Astrocyte of the hippocampus (primary cell): ENCODE measurements around the gene RNF157.

ENCODE experiments used
- DNase-seq: peaks from one replicate; pipeline ENCODE4 v3.0.0; 2011; ENCODE audit warnings: low read depth, low spot score

Gene RNF157

GRCh38 chr17:76157759-76158158, 82.5 kb downstream of the RNF157 start:
- DNase-seq, result no peak

DNA sequence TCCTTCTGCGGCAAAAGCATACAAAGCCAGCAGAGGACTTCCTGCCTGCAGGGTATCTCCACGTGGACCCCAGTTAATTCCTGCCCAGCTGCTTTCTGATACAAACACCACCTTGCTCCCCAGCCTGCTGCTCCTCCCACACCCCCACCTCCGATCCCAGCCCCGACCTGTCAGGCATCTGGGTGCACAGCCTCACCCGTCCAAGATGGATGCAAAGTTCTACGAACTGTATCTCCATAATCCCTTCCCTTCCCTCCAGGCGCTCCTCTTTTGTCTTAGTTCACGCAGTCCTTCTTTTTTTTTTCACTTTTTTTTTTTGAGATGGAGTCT, 83.7 kb downstream of the RNF157 start:
- no peak for DNase-seq

GRCh38 chr17:76155988-76156661, 84.2 kb downstream of the RNF157 start:
- no peak for DNase-seq

- no peak for DNase-seq
Measured at GRCh38 chr17:76154936-76155845, 85.1 kb downstream of the RNF157 start.

DNA sequence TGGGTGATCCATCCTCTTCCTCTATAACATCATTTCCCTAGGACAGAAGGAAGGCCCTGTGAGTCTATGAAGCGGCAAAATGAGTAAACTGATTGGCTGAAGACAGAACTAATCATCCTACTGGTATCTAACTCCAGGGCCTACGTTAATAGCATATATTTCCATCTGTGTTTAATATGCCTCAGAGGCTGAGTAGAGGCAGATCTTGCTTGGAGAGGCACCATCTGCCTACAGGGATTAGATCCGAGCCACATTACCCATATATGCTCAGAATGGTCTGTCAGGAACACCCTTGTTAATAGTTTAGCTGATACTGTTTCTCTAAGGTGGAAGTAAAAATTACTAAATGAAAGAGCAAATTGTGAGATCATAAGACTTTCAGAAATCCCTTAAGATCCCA, 86.0 kb downstream of the RNF157 start:
- DNase-seq, result no peak

- DNase-seq, result peak; percentile 29
Measured at GRCh38 chr17:76153640-76154039, 86.7 kb downstream of the RNF157 start.

DNA sequence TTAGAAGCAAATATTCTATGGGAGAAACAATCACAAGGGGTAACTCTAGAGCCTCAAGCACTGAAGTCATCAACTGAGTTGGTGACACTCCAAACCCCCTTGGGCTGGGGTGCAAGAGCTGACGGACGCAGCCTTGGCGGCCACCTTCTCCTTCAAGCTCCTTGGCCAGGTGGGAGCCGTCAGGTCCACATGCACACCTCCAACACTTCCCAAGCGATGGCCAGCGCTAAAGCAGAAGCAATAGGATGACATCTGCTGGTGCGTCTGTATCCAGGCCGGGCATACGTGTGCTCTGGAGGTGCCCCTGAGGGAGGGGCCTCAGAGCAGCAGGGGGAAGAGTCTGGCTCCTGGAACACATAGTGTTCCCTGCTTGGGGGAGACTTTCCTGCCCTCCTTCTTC, 87.1 kb downstream of the RNF157 start:
- DNase-seq, result no peak

GRCh38 chr17:76152591-76152990, 87.7 kb downstream of the RNF157 start:
- DNase-seq, result no peak

- DNase-seq, result no peak
Measured at GRCh38 chr17:76151896-76152454, 88.3 kb downstream of the RNF157 start.

GRCh38 chr17:76150712-76151622, 89.3 kb downstream of the RNF157 start:
- DNase-seq, result no peak

DNA sequence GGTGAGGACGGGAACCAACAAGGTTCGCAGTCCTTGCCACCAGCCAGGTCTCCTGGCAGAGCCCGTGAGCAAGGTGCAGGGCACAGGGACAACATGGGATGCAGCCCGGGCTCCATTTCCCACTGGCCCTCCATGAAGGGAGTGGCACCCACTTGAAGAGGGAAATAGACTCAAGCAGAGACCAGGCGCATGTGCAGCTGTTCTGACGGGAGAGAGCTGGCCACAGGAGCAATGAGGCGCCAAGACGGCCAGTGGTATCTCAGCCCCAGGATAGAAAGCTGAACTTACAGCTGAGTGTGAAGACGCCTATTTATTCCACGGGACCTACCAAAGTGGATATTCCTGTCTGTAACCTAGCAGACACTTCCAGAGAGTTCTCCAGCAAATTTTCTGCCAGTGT, 91.1 kb downstream of the RNF157 start:
- no peak for DNase-seq

DNA sequence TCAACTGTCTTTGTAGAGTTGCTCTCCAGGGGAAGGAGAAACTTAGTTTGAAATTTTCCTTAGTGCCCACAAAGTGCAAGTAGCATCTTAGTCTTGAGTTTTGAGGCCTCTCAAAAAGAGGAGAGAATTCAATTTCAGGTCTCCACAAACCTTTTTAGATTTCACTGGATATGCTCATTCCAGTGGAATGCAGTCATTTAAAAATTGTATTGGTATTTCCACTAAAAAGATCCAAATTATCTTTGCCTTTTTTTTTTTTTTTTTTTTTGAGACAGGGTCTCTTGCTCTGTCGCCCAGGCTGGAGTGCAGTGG, 92.3 kb downstream of the RNF157 start:
- DNase-seq, result no peak

- peak; percentile 39 for DNase-seq
Measured at GRCh38 chr17:76147211-76148014, 92.9 kb downstream of the RNF157 start.

GRCh38 chr17:76146053-76146851, 94.0 kb downstream of the RNF157 start:
- no peak for DNase-seq

GRCh38 chr17:76145231-76146052, 94.9 kb downstream of the RNF157 start:
- no peak for DNase-seq

DNA sequence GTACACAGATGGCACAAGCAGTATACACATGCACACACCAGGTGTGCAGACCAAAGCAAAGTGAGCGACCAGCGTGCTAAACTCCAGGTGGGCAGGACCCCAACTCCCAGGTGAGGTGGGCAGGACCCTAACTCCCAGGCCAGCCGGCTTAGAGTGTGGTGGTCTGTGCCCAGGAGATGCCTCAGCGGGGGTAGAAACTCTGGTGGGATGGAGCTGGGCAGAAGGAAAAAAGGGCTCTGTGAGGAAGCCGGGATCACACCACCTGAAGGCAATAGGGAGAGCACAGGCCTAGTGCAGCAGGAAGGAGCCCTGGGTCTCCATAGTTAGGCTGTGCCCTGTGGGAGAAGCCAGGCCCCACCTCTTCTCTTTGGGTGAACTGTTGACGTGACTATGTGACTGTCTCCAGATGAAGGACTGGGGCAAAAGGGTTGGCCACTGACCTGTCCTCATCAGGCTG, 97.7 kb downstream of the RNF157 start:
- no peak for DNase-seq

DNA sequence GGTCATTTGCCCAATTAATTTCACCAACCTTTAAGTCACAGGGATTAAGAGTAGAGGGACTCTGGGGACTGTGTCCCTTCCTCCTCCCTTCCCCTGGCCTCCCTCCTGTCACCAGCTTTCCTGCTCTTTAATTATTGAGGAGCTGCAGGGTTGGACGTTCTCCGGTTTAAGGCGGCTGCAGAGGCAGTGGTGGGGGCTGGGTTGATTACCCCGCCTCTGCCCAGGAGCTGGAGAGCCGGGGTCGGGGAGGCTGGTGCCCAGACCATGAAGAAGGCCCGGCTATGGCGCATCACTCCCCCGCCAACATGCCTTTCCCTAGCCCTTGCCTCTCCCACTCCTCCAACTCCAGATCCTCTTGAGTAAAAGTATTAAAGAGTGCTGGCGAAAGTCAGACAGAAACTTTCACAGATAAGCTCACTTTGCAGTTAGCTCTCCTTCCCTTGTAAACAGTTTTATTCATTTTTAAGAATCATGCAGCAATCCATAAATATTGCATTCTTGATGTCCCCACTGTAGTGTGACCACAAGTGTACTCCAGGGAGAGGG, 98.2 kb downstream of the RNF157 start:
- DNase-seq, result no peak

- DNase-seq, result peak; percentile 94
Measured at GRCh38 chr17:76141212-76142038, 98.9 kb downstream of the RNF157 start, which contains the start of gene FOXJ1. Gene FOXJ1 (minus strand): TSS chr17:76141245. CDS start chr17:76140395, 850 bp downstream.
